LNCAP (cell line): ENCODE measurements around the gene DOP1A.

ENCODE experiments used
- CTCF ChIP-seq: fragments of 450-650 bp; IDR thresholded peaks from 2 replicates; pipeline ENCODE4 v1.5.1; 2017; ENCODE audit warnings: mild to moderate bottlenecking

DOP1A gene

DNA sequence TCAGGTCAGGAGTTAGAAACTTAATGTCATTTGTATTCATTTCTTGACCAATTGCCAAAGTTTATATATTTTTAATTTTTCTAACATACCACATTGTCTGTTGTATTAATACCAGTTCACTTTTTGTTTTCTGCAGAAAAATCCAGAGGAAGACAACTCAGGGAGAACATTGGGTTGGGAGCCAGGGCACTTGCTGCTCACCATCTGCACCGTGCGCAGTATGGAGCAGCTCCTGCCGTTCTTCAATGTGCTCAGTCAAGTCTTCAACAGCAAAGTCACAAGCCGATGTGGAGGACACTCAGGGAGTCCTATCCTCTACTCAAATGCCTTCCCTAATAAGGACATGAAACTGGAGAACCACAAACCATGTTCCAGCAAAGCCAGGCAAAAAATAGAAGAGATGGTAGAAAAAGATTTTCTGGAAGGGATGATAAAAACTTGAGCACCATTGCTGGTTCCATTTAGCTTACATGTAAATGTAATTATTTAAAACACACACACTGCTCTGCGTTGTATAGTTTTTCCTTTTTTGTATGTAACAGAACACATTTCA is 100.3 kb downstream of the DOP1A start:
- TF ChIP-seq CTCF = no peak

GRCh38 chr6:83168556-83168955 is 101.1 kb downstream of the DOP1A start:
- TF ChIP-seq CTCF = no peak

DNA sequence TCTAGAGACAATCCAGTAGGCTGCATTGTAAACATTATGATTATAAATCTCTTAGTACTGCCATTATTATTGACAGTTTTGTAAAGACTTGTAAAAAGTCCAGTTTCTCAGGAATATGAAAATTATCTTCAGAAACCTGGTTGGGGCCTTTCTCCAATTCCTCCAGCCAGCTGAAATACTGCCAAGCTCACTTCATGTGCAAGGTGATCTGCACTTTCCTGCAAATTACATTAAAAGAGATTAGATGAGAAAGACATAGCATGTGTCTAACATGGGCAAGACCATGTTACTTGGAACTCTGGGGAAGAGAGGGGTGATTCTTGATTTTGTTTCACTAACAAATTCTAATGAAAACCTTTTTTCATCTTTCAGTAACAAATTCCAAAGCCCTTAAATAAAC is 101.6 kb downstream of the DOP1A start:
- no peak for TF ChIP-seq CTCF

DNA sequence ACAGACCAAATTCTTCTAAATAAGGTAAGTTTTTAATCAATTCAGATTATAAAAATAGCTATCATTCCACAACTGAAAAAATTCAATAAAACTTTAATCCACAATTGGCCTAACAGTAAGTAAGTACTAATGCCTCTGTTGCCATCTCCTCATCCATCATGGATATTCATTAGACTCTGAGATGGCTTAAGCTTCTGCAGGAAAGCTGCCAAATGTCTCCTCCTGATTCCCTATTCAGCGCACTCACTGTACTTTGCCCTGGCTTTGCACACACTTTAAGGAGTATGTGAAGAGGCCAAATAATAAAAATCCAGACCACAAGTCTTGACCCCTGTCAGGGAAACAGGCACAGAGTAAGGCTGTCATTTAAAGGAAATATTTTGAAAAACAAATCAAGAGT is 102.0 kb downstream of the DOP1A start:
- TF ChIP-seq CTCF = no peak

- TF ChIP-seq CTCF = no peak
Observed at GRCh38 chr6:83176246-83176645, 108.8 kb downstream of the DOP1A start.

DNA sequence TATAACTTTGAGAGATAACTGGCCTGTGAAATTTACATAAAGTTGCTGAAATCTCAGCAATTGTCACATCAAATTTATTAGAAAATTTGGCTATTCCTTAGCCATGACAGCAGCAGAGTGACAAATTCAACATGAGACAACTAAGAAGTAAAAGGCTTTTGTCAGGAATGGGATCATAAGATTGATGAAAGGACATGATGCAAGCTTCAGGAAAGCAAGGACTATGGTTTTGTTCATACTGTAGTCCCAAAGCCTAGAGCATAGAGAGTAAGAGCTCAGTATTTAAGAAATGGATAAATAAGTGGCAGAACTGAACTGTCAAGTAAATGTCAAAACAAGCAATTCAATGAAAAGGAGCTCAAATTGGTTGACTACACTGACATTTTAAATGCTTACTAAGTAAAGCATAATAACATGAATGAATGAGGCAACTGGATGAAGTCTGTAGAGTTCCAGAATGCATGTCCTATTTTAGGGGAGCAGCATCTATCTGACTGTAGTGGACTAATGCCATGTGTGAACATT is 113.0 kb downstream of the DOP1A start:
- no peak for TF ChIP-seq CTCF

DNA sequence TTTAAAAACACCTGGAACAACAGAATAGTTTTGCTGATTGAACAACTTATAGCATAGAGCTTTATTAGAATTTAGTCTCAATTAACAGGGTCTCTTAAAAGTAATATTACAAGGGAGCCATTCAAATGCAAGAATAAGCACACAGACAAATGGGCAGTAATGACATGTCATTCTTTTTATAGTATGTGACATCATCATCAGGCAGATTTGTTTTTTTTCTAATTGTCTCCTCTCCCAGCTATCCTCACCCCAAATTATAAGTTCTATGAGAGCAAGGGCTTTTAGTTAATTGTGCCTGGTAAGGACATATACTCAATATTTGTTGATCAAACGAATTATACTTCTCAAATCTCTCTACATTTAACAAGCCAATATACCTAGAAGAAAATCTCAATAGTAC is 114.6 kb downstream of the DOP1A start:
- no peak for TF ChIP-seq CTCF
